Smooth muscle cell of the pulmonary artery (primary cell): ENCODE data around the gene UBTD2. TPM values are rescaled to one million over a fixed set of nuclear protein-coding genes. Genes with fewer than 3 reads are reported as not detected.

Experiments
- total RNA-seq: library from RNA; depleted of rRNA; stranded (reverse); fragments of >200 nt; gene quantifications from 2 replicates; pipeline ENCODE4 v1.2.3, GENCODE V29; 2014

The UBTD2 gene
- 19.8 and 29.0 TPM in 2 replicates for total RNA-seq

GRCh38 chr5:172283020-172283861 lies at the start of gene UBTD2:
UBTD2 (minus strand) TSS chr5:172283764; CDS start chr5:172283665, 99 bp downstream.

GRCh38 chr5:172193872-172194271 lies 89.7 kb downstream of the UBTD2 start, which contains the start of gene EFCAB9:
EFCAB9 (plus strand) TSS chr5:172194172; CDS start chr5:172194173, 1 bp downstream.

GRCh38 chr5:172188033-172188892 lies 95.3 kb downstream of the UBTD2 start, which contains the start of gene STK10:
STK10 (minus strand) TSS chr5:172188224; CDS start chr5:172188042, 182 bp downstream.

Other genes starting within 250 kb of the UBTD2 start
- gene STK10, start 95.5 kb downstream of the UBTD2 start, total RNA-seq, result 15.3 and 25.5 TPM in 2 replicates
- gene EFCAB9, start 89.6 kb downstream of the UBTD2 start, total RNA-seq, result not detected in 2 replicates
- 27.9 and 31.4 TPM in 2 replicates for gene SH3PXD2B, start 170.8 kb upstream of the UBTD2 start, total RNA-seq